ENCODE measurements around the gene KCNQ1.

GRCh38 chr11:2425506-2425905, 19.3 kb upstream of the KCNQ1 start:
- no peak for TF ChIP-seq CTCF (IDR thresholded peaks at IDR 0.05)
- no peak for TF ChIP-seq POLR2A (IDR thresholded peaks at IDR 0.05)
- no peak for TF ChIP-seq EP300 (IDR thresholded peaks at IDR 0.05)
- TF ChIP-seq POLR2AphosphoS5 (IDR thresholded peaks at IDR 0.05) = no peak

Measured in gastroesophageal sphincter (tissue), 3 donors.